Stomach (tissue), 4 donors: ENCODE data around the gene HACE1.

Source experiments
- EP300 ChIP-seq: sonication (generic); formaldehyde crosslinking; IDR thresholded peaks from one replicate; pipeline ENCODE4 v1.6.1; 2017; ENCODE audit warnings: antibody characterized with exemption
- POLR2A ChIP-seq, 4 donors: fragments of 450-650 bp; IDR thresholded peaks; one replicate each; pipeline ENCODE4 v1.6.1; 2016; ENCODE audit warnings: antibody characterized with exemption in 4 of 4, control low read depth in 2 of 4, mild to moderate bottlenecking in 1 of 4, moderate library complexity in 1 of 4
- POLR2AphosphoS5 ChIP-seq, 3 donors: sonication (generic); formaldehyde crosslinking; IDR thresholded peaks; one replicate each; pipeline ENCODE4 v1.6.1; 2016; ENCODE audit warnings: antibody characterized with exemption in 3 of 3
- TF ChIP-seq, protein P1 (sequence below), 7 experiments: fragments of 450-650 bp in 4 of 7; fragments of 200-600 bp in 3 of 7; sonication (generic) in 3 of 7; IDR thresholded peaks; one replicate each; pipeline ENCODE4 v1.5.1; 2016 to 2019; ENCODE audit warnings: antibody characterized with exemption in 7 of 7, control low read depth in 2 of 7, mild to moderate bottlenecking in 1 of 7

DNA sequence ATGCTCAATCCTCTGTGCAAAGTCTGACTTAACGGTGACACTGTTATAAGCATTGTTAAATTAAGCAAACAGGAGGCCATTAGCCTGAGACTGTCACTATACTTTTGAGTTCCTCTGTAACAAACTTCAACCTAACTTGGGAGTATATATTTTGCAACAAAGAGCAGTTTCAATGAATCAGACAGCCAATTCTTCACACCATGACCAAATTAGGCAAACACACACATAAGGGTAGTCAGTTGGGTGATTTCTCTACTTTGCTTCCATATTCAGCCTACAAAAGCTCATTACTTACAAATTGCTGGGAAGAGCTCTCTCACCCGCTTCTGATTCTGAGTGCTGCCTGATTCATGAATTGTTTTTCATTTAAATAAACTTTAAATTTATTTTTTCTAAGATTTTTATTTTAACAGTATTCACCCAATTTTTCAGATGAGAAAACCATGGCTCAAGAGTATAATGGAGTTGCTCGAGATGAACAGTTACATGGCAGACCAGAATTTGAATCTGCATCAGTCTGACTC, 60.5 kb downstream of the HACE1 start:
- no peak for TF ChIP-seq EP300
- TF ChIP-seq, protein P1, sequence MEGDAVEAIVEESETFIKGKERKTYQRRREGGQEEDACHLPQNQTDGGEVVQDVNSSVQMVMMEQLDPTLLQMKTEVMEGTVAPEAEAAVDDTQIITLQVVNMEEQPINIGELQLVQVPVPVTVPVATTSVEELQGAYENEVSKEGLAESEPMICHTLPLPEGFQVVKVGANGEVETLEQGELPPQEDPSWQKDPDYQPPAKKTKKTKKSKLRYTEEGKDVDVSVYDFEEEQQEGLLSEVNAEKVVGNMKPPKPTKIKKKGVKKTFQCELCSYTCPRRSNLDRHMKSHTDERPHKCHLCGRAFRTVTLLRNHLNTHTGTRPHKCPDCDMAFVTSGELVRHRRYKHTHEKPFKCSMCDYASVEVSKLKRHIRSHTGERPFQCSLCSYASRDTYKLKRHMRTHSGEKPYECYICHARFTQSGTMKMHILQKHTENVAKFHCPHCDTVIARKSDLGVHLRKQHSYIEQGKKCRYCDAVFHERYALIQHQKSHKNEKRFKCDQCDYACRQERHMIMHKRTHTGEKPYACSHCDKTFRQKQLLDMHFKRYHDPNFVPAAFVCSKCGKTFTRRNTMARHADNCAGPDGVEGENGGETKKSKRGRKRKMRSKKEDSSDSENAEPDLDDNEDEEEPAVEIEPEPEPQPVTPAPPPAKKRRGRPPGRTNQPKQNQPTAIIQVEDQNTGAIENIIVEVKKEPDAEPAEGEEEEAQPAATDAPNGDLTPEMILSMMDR (IDR thresholded peaks at IDR 0.05): no peak
- TF ChIP-seq POLR2AphosphoS5 (IDR thresholded peaks at IDR 0.05): no peak
- no peak for TF ChIP-seq POLR2A (IDR thresholded peaks at IDR 0.05)
